Measurements from ENCODE around the gene PASK.
"Not testable (repeated sequence)": the region's sequence is repeated elsewhere in the genome, so short reads cannot be mapped to it uniquely, and the experiment has no call there.

Gene PASK

GRCh38 chr2:241107031-241107783, 42.1 kb downstream of the PASK start:
- DNase-seq (ENCODE audit: low read depth in 2 of 3, low spot score in 1 of 3): no peak

GRCh38 chr2:241105641-241106040, 43.6 kb downstream of the PASK start:
- no peak for DNase-seq (ENCODE audit: low read depth in 2 of 3, low spot score in 1 of 3)

GRCh38 chr2:241104611-241105010, 44.7 kb downstream of the PASK start:
- not testable (repeated sequence) for DNase-seq (ENCODE audit: low read depth in 2 of 3, low spot score in 1 of 3)

- no peak for DNase-seq (ENCODE audit: low read depth in 2 of 3, low spot score in 1 of 3)
Measured at GRCh38 chr2:241103176-241103595, 46.1 kb downstream of the PASK start.

- DNase-seq (ENCODE audit: low read depth in 2 of 3, low spot score in 1 of 3): peak; percentile 80 to 86 (median 84)
Measured at GRCh38 chr2:241102239-241102803, 47.0 kb downstream of the PASK start, which contains the start of gene MTERF4. MTERF4 (minus strand) TSS chr2:241102287; CDS start chr2:241102273, 14 bp downstream.

GRCh38 chr2:241099246-241099645, 50.0 kb downstream of the PASK start:
- no peak for DNase-seq (ENCODE audit: low read depth in 2 of 3, low spot score in 1 of 3)

- DNase-seq (ENCODE audit: low read depth in 2 of 3, low spot score in 1 of 3): no peak
Measured at GRCh38 chr2:241096979-241097378, 52.3 kb downstream of the PASK start.

- DNase-seq (ENCODE audit: low read depth in 2 of 3, low spot score in 1 of 3): no peak
Measured at GRCh38 chr2:241095594-241096290, 53.5 kb downstream of the PASK start.

GRCh38 chr2:241094924-241095420, 54.3 kb downstream of the PASK start:
- no peak for DNase-seq (ENCODE audit: low read depth in 2 of 3, low spot score in 1 of 3)

GRCh38 chr2:241094172-241094571, 55.1 kb downstream of the PASK start:
- DNase-seq (ENCODE audit: low read depth in 2 of 3, low spot score in 1 of 3): no peak

GRCh38 chr2:241093133-241093781, 56.0 kb downstream of the PASK start:
- DNase-seq (ENCODE audit: low read depth in 2 of 3, low spot score in 1 of 3): not testable (repeated sequence)

- DNase-seq (ENCODE audit: low read depth in 2 of 3, low spot score in 1 of 3): no peak
Measured at GRCh38 chr2:241092677-241093076, 56.6 kb downstream of the PASK start.

- DNase-seq (ENCODE audit: low read depth in 2 of 3, low spot score in 1 of 3): no peak
Measured at GRCh38 chr2:241091734-241092445, 57.4 kb downstream of the PASK start.

GRCh38 chr2:241091201-241091600, 58.1 kb downstream of the PASK start:
- DNase-seq (ENCODE audit: low read depth in 2 of 3, low spot score in 1 of 3): no peak

GRCh38 chr2:241088791-241089732, 60.2 kb downstream of the PASK start:
- DNase-seq (ENCODE audit: low read depth in 2 of 3, low spot score in 1 of 3): no peak

GRCh38 chr2:241088376-241088775, 60.9 kb downstream of the PASK start:
- no peak for DNase-seq (ENCODE audit: low read depth in 2 of 3, low spot score in 1 of 3)

GRCh38 chr2:241087420-241088268, 61.6 kb downstream of the PASK start:
- no peak for DNase-seq (ENCODE audit: low read depth in 2 of 3, low spot score in 1 of 3)

GRCh38 chr2:241084856-241085444, 64.3 kb downstream of the PASK start:
- no peak for DNase-seq (ENCODE audit: low read depth in 2 of 3, low spot score in 1 of 3)

GRCh38 chr2:241083091-241083415, 66.2 kb downstream of the PASK start:
- no peak for DNase-seq (ENCODE audit: low read depth in 2 of 3, low spot score in 1 of 3)
